Pancreas (tissue), 10 donors: ENCODE data around the gene HUWE1. TPM values are rescaled to one million over a fixed set of nuclear protein-coding genes. Genes with fewer than 3 reads are reported as not detected.
"Not testable (repeated sequence)": the region's sequence is repeated elsewhere in the genome, so short reads cannot be mapped to it uniquely, and the experiment has no call there.

Source experiments
- ATAC-seq, 4 donors: fragments of 200-7000 bp; cut with Tn5 transposase; one replicate each; pipeline versions ENCODE4 v1.8.0 to v1.9.1; 2020; ENCODE audit warnings: mild to moderate bottlenecking in 4 of 4, moderate library complexity in 4 of 4
- DNase-seq, 6 donors: peaks; one replicate each; pipeline ENCODE4 v3.0.0-alpha.2; 2020
- FAIRE-seq: peaks from 2 replicates; lab custom pipeline; 2012; peaks lifted over from hg19 to GRCh38; lab: Jason Lieb, UNC
- H3K27ac ChIP-seq, 4 donors: fragments of 200-600 bp; sonication (generic); 1 replicate in 3 of 4; 2 replicates in 1 of 4; pipeline versions ENCODE4 v1.5.0 to v1.8.0; 2020
- H3K27me3 ChIP-seq, 4 donors: fragments of 200-600 bp; one replicate each; pipeline ENCODE4 v1.8.0; 2021
- H3K36me3 ChIP-seq, 3 donors: fragments of 200-600 bp; sonication (generic) in 1 of 3; one replicate each; pipeline versions ENCODE4 v1.5.0 to v1.8.0; 2020 to 2021
- H3K4me1 ChIP-seq, 3 donors: fragments of 200-600 bp; one replicate each; pipeline ENCODE4 v1.8.0; 2021
- H3K4me3 ChIP-seq, 4 donors: fragments of 200-600 bp; sonication (generic) in 2 of 4; one replicate each; pipeline versions ENCODE4 v1.5.0 to v1.8.0; 2020 to 2021
- H3K9me3 ChIP-seq, 4 donors: fragments of 200-600 bp; one replicate each; pipeline ENCODE4 v1.8.0; 2021
- CTCF ChIP-seq, 4 donors: fragments of 200-600 bp; sonication (generic) in 3 of 4; IDR thresholded peaks; one replicate each; pipeline versions ENCODE4 v1.5.0 to v1.8.0; 2021; ENCODE audit warnings: antibody characterized with exemption in 4 of 4
- WGBS, 2 donors: extraction: QIAGEN DNeasy Blood & Tissue Kit; methylation state at CpG; one replicate each; pipeline ENCODE4 v1.1.7; 2013; 5-methylcytosine and 5-hydroxymethylcytosine counted together
- intact Hi-C, 3 donors: fragments of 100-400 bp; cut with DNase I; formaldehyde crosslinking; loops; one replicate each; pipeline versions ENCODE4 v1.11.1 to v1.14.2; 2022
- polyA plus RNA-seq, 2 donors: library from polyadenylated mRNA; stranded (reverse); fragments of 200-250 nt; gene quantifications; one replicate each; pipeline ENCODE4 v1.2.3, GENCODE V29; 2013
- total RNA-seq, 6 donors: library from RNA; stranded (reverse); fragmentation: NEBNext Ultra II Directional in 4 of 6; extraction: Animal tissue kit (Norgen Biotek cat#: 25700) in 4 of 6; gene quantifications; one replicate each; pipeline versions ENCODE4 v1.2.1 to v1.2.4, GENCODE V29; 2021 to 2023
- donor health status: healthy with polysubstance abuse.
- donor health status: DM: no; HTN: no; CAD: no; lungs with moderate emphysema.
- donor health status: DM: no; HTN: no; CAD: no.
- donor health status: control.
- donor health status: control.
- donor health status: Bipolar disorder and iron deficiency.
- donor health status: DM: yes; HTN: yes; CAD: no.
- donor health status: DM: no; HTN: no; CAD: no.
- donor health status: DM: no; HTN: no; CAD: no.
- donor health status: DM: yes; HTN: yes; CAD: no.

Gene HUWE1
- total and polyA plus RNA-seq, 8 donors = 29.8 to 116 (median 75.1) TPM

DNA sequence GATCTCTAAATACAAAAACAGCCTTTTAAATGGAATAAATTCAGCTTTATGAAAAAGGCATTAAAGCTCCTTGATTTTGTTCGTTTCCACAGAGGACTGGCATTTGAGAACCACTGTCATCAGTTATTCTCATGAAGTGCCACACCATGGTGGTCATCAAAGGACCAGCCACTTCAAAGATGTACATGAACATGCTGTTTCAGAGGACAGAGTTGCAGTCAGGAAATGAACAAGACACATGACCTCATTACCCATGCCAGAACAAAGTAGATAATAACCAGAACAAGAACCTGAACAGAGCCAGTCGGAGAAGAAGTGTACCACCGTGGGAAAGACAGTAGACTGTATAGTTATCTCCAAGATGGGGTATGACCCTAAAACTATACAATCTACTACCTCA is 129.7 kb downstream of the HUWE1 start:
- Histone ChIP-seq H3K9me3 (no peaks in the 10 kb centered on the region), H3K27me3 (no peaks in the 10 kb centered on the region), H3K4me1 (no peaks in the 10 kb centered on the region), H3K27ac (no peak overlapping the region), H3K4me3 (no peak overlapping the region), H3K36me3 (peaks cover 0 to 56% (median 7%) of the 10 kb centered on the region in 3 donors)
- no peak for ATAC-seq
- TF ChIP-seq CTCF (IDR thresholded peaks at IDR 0.05) = no peak
- 79 to 84% methylated on average over 3 of the region's 3 CpGs for WGBS, 2 donors
- DNase-seq = no peak
- intact Hi-C loops = no loop called here
- FAIRE-seq = no peak

DNA sequence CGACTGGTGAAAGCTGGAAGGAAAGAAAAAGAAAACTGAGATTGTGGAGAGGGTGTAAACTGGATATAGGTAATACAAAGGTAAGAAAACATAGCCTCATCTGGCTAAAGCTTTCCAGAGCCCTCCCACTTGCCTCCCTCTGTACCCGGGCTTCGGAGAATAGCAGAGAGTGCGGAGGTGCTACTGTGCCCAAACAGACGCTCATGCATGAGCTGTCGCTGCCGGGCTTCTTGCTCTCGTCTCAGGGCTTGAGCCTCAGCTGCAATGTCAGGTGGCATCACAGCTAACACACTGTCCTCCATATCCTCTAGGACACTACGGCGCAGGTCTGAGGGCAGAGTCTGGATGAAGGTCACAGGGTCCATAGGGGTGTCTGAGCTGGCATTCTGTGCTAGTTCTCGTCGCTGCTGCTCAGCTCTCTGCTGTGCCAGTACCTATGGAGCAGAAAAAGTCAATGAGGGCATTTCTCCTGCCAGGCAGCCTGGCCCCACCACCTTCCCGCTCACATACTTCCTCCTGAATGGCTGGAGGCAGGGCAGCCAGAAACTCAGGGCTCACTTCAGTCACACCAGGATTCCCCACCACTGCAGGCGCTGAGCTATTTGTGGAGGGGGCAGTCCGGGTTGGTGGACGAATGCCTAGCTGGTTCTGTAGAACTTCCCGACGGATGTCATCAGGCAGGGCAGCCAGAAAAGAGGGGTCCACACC is 135.6 kb downstream of the HUWE1 start:
- H3K4me3 ChIP-seq = no peak overlapping the region
- no peak for ATAC-seq
- FAIRE-seq = no peak
- intact Hi-C loops = no loop called here
- no peak overlapping the region for H3K27ac ChIP-seq
- H3K9me3 ChIP-seq = no peaks in the 10 kb centered on the region
- 90 to 95% methylated on average over 18 of the region's 18 CpGs for WGBS, 2 donors
- H3K4me1 ChIP-seq = no peaks in the 10 kb centered on the region
- DNase-seq = no peak
- TF ChIP-seq CTCF (IDR thresholded peaks at IDR 0.05) = no peak
- peaks cover 0 to 72% (median 4%) of the 10 kb centered on the region in 3 donors for H3K36me3 ChIP-seq
- peaks cover 0 to 5% (median 0%) of the 10 kb centered on the region in 4 donors for H3K27me3 ChIP-seq

DNA sequence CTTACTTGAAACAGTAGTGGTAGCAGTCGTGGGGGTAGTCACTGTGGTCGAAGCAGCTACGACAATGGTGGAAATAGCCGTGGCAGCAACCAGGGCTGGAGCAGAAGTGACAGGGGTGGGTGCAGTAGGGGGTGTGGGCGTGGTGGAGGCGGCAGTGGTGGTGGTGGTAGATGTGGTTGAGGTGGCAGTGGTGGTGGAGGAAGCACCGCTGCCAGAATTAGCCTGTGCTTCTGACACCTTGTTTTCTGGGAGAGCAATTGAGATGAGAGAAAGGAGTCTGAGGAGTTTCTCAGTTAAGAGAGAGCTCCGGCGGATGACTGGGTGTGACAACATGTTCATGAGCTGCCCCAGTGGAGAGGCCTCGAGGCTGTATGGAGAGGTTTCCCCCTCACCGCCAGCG is 138.9 kb downstream of the HUWE1 start:
- intact Hi-C loops = no loop called here
- H3K4me1 ChIP-seq = no peaks in the 10 kb centered on the region
- no peak for FAIRE-seq
- H3K36me3 ChIP-seq = peaks cover 0 to 78% (median 4%) of the 10 kb centered on the region in 3 donors
- ATAC-seq = no peak
- DNase-seq = no peak
- WGBS, 2 donors = 83 to 93% methylated on average over 12 of the region's 12 CpGs
- no peak overlapping the region for H3K4me3 ChIP-seq
- H3K27ac ChIP-seq = no peak overlapping the region
- TF ChIP-seq CTCF (IDR thresholded peaks at IDR 0.05) = no peak
- H3K27me3 ChIP-seq = peaks cover 0 to 5% (median 0%) of the 10 kb centered on the region in 4 donors
- H3K9me3 ChIP-seq = no peaks in the 10 kb centered on the region

DNA sequence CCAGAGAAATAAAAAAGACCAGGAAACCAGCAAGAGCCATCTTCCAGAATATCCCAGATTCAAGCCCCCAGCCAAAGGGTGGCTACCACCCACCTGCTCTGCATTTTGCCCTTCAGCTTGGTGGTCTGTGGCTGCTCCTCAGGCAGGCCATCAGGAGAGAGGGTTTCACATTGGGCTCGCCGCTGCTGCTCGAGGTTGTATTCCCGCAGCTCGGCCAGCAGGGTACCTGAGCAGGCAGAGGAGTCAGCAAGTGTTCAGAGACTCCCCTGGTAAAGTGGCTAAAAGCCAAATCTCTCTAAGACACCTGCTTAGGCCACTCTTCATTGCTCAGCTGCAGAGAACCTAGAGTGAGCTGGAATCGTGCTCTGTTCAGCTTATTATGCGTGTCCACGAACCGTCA is 141.6 kb downstream of the HUWE1 start:
- H3K9me3 ChIP-seq = no peaks in the 10 kb centered on the region
- FAIRE-seq (no peak), ATAC-seq (no peak), DNase-seq (no peak)
- H3K27ac ChIP-seq = no peak overlapping the region
- no peaks in the 10 kb centered on the region for H3K4me1 ChIP-seq
- H3K36me3 ChIP-seq = peaks cover 0 to 57% (median 7%) of the 10 kb centered on the region in 3 donors
- WGBS, 2 donors = 82 to 94% methylated on average over 9 of the region's 9 CpGs
- H3K4me3 ChIP-seq = no peak overlapping the region
- TF ChIP-seq CTCF (IDR thresholded peaks at IDR 0.05) = no peak
- peaks cover 0 to 5% (median 0%) of the 10 kb centered on the region in 4 donors for H3K27me3 ChIP-seq
- intact Hi-C loops = no loop called here

DNA sequence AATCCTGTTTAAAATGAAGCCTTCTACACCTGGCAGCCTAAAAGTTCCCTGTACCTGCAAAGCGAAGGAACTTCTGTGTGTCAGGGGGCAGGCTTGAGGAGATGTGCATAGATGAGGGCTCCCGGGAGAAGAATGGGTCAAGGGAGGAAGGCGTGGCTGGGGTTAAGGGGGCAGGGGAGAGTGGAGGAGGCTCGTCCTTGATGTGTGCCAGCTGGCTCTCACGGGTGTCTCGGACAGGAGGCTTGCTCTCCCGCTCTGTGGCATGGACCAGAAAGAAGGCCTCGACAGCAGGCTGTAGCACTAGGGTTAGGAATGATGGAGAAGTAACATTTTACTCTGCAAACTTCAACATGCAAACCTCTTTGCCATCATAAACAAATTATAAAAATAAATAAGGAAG is 147.7 kb downstream of the HUWE1 start:
- H3K27ac ChIP-seq = no peak overlapping the region
- ATAC-seq (no peak), FAIRE-seq (no peak), DNase-seq (no peak)
- H3K4me3 ChIP-seq = no peak overlapping the region
- intact Hi-C loops = no loop called here
- no peaks in the 10 kb centered on the region for H3K27me3 ChIP-seq
- 69 to 80% methylated on average over 8 of the region's 8 CpGs for WGBS, 2 donors
- H3K9me3 ChIP-seq = no peaks in the 10 kb centered on the region
- H3K4me1 ChIP-seq = no peaks in the 10 kb centered on the region
- H3K36me3 ChIP-seq = peaks cover 3 to 59% (median 18%) of the 10 kb centered on the region in 3 donors
- TF ChIP-seq CTCF (IDR thresholded peaks at IDR 0.05) = no peak

DNA sequence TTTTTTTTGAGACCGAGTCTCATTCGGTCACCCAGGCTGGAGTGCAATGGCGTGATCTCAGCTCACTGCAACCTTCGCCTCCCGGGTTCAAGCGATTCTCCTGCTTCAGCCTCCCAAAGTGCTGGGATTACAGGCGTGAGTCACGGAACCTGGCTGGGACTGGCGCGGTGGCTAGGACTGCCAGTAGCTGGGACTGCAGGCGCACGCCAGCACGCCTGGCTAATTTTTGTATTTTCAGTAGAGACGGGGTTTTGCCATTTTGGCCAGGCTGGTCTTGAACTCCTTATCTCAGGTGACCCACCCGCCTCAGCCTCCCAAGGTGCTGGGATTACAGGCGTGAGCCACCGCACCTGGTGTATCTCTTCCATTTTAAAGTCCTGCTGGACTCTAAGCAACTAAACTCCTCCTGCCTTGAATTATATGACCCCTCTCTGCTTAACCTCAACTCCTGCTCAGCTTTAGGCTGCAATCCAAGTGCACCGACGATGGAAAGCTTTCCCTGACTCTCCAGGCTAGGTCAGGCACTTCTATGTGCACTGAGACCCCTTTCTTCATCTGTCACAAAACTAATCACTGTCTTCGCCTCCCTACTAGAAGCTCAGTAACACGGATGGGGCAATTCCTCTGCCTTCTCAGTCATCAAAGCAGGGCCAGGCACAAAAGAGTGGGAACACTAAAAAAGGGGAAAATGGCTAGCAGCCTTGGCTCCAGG is 155.1 kb downstream of the HUWE1 start:
- H3K27ac ChIP-seq, H3K4me1 ChIP-seq, intact Hi-C loops, H3K9me3 ChIP-seq, DNase-seq, H3K4me3 ChIP-seq, FAIRE-seq, H3K27me3 ChIP-seq: not testable (repeated sequence)
- peak in 1 of 4 donors; percentile 24 for ATAC-seq
- WGBS, 2 donors = 74 to 80% methylated on average over 21 of the region's 21 CpGs
- peaks cover 3 to 17% (median 15%) of the 10 kb centered on the region in 3 donors for H3K36me3 ChIP-seq
